HL-60 (cell line): ENCODE results near the gene FSIP1.

Experiments used
- DNase-seq, 2 experiments: peaks; one replicate each; pipeline ENCODE4 v3.0.0-alpha.2; 2010 to 2020; ENCODE audit warnings: low read depth in 1 of 2, low spot score in 1 of 2
- H3K27ac ChIP-seq: fragments of 250-450 bp; sonication (Bioruptor Pico); replicated peaks from 2 replicates; pipeline ENCODE4 v1.5.1; 2020; ENCODE audit warnings: mild to moderate bottlenecking, moderate library complexity
- H3K27me3 ChIP-seq: fragments of 250-450 bp; sonication (Bioruptor Pico); 2 replicates; pipeline ENCODE4 v1.5.1; 2021; ENCODE audit warnings: mild to moderate bottlenecking, moderate library complexity; ENCODE audit not compliant: insufficient read depth, poor library complexity, severe bottlenecking
- H3K4me3 ChIP-seq: replicated peaks from 2 replicates; pipeline ENCODE4 v1.5.1; 2011; ENCODE audit warnings: mild to moderate bottlenecking, control low read depth, low read length; ENCODE audit not compliant: insufficient read depth
- GABPA ChIP-seq: IDR thresholded peaks from 2 replicates; pipeline ENCODE4 v1.6.1; 2012; ENCODE audit warnings: low read depth
- POLR2AphosphoS5 ChIP-seq: IDR thresholded peaks from 2 replicates; pipeline ENCODE4 v1.6.1; 2012; ENCODE audit warnings: low read depth
- SPI1 ChIP-seq: IDR thresholded peaks from 2 replicates; pipeline ENCODE4 v1.6.1; 2012; ENCODE audit warnings: low read depth, mild to moderate bottlenecking, borderline replicate concordance
- TF ChIP-seq, protein P1 (sequence below): IDR thresholded peaks from 2 replicates; pipeline ENCODE4 v1.6.1; 2012; ENCODE audit warnings: low read depth; ENCODE audit not compliant: insufficient replicate concordance
- TF ChIP-seq, protein P2 (sequence below): IDR thresholded peaks from one replicate; pipeline ENCODE4 v1.5.1; 2011; ENCODE audit warnings: low read length, control low read depth, inconsistent platforms; ENCODE audit not compliant: insufficient read depth

Gene FSIP1

DNA sequence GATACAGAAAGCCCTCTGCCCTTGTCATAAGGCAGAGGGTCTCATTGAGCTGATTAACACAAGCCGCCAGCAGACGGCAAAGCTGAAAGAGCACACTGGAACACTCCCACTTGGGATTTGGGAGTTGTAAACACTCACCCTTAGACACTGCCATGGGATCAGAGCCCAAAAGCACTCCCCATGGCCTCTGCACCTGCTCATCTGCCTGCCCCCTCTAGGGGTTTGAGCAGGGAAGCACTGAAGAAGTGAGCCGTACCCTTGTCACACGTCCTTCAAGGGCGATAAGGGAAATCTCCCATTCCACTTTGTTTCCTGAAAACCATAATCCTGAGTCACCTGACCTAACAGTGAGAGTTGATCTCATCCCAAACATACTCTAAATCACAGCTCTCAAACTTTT, 14.7 kb downstream of the FSIP1 start:
- no peak for TF ChIP-seq POLR2AphosphoS5
- TF ChIP-seq, protein P1, sequence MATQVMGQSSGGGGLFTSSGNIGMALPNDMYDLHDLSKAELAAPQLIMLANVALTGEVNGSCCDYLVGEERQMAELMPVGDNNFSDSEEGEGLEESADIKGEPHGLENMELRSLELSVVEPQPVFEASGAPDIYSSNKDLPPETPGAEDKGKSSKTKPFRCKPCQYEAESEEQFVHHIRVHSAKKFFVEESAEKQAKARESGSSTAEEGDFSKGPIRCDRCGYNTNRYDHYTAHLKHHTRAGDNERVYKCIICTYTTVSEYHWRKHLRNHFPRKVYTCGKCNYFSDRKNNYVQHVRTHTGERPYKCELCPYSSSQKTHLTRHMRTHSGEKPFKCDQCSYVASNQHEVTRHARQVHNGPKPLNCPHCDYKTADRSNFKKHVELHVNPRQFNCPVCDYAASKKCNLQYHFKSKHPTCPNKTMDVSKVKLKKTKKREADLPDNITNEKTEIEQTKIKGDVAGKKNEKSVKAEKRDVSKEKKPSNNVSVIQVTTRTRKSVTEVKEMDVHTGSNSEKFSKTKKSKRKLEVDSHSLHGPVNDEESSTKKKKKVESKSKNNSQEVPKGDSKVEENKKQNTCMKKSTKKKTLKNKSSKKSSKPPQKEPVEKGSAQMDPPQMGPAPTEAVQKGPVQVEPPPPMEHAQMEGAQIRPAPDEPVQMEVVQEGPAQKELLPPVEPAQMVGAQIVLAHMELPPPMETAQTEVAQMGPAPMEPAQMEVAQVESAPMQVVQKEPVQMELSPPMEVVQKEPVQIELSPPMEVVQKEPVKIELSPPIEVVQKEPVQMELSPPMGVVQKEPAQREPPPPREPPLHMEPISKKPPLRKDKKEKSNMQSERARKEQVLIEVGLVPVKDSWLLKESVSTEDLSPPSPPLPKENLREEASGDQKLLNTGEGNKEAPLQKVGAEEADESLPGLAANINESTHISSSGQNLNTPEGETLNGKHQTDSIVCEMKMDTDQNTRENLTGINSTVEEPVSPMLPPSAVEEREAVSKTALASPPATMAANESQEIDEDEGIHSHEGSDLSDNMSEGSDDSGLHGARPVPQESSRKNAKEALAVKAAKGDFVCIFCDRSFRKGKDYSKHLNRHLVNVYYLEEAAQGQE = no peak
- no peak for TF ChIP-seq GABPA
- TF ChIP-seq, protein P2, sequence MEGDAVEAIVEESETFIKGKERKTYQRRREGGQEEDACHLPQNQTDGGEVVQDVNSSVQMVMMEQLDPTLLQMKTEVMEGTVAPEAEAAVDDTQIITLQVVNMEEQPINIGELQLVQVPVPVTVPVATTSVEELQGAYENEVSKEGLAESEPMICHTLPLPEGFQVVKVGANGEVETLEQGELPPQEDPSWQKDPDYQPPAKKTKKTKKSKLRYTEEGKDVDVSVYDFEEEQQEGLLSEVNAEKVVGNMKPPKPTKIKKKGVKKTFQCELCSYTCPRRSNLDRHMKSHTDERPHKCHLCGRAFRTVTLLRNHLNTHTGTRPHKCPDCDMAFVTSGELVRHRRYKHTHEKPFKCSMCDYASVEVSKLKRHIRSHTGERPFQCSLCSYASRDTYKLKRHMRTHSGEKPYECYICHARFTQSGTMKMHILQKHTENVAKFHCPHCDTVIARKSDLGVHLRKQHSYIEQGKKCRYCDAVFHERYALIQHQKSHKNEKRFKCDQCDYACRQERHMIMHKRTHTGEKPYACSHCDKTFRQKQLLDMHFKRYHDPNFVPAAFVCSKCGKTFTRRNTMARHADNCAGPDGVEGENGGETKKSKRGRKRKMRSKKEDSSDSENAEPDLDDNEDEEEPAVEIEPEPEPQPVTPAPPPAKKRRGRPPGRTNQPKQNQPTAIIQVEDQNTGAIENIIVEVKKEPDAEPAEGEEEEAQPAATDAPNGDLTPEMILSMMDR = no peak
- no peak for TF ChIP-seq SPI1
- Histone ChIP-seq H3K4me3 (no peak overlapping the region), H3K27me3 (no peaks in the 10 kb centered on the region), H3K27ac (no peak overlapping the region)
- DNase-seq = no peak

DNA sequence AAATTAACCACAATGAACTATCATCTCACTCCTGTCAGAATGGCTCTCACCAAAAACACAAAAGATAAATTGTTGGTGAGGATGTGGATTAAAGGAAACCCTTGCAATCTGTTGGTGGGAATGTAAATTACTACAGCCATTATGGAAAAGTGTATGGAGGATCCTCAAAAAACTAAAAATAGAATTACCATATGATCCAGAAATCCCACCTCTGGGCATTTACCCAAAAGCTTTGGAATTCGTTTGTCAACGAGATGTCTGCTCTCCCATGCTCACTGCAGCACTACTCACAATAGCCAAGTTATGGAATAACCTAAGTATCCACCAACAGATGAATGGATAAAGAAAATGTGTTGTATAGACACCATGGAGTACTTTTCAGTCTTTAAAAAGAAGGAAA, 21.6 kb downstream of the FSIP1 start:
- no peak for DNase-seq
- no peak overlapping the region for H3K4me3 ChIP-seq
- no peak overlapping the region for H3K27ac ChIP-seq
- H3K27me3 ChIP-seq = no peaks in the 10 kb centered on the region
- TF ChIP-seq SPI1 (no peak), POLR2AphosphoS5 (no peak), GABPA (no peak)
- TF ChIP-seq, protein P1 = no peak
- TF ChIP-seq, protein P2 = no peak

DNA sequence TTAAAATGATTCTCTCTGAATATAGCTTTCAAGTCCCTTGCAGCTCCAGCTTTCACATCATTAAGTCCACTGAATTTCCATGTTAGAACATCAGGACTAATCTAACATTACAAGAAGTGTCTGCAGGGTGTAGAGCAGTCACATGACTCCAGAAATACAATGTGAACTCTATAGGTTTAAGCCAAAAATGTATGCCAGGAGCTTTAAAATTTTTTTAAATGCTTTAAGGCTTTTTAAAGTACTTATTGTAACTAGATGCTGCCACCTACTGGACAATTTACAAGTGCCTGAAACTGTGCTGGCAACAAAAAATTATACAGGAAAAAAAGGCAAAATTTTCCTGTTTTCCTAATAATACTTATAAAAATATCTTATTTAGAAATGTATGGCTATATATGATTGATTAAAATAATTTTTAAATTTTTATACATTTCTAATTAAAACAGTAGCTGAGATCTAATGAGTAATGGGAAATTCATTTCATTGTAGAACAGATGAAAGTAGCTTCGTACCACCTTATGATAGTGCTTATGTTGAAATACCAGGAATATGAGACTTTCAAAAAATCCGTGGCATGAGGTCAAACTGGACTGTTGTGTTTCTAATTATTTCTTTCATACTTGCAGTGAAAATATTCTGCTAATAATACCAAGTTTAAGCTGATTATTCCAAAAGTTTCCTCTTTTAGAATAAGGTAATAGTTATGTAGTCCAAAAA, 25.7 kb downstream of the FSIP1 start:
- DNase-seq = peak in 1 of 2 experiments; percentile 19
- no peak overlapping the region for H3K4me3 ChIP-seq
- TF ChIP-seq, protein P2 = peak; percentile 39
- no peak for TF ChIP-seq SPI1
- no peaks in the 10 kb centered on the region for H3K27me3 ChIP-seq
- no peak overlapping the region for H3K27ac ChIP-seq

DNA sequence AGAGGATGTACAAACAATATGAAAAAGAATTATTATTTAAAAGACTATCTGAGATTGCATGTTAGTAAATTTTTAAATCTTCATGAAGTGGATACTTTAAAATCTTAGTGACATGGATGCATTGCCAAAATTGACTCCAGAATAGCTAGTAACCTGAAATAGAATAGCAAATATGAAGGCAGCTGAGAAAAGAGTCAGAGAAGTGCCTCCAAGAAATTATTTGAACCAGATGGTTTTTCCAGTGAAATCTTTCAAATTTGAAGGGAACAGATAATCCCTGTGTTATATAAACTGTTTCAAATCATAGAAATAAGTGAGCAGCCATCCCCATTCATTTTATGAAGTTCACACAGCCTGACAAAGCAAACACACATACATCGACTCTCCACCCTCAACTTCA, 29.6 kb downstream of the FSIP1 start:
- Histone ChIP-seq H3K4me3 (no peak overlapping the region), H3K27me3 (no peaks in the 10 kb centered on the region), H3K27ac (no peak overlapping the region)
- DNase-seq = no peak
- TF ChIP-seq GABPA (no peak), POLR2AphosphoS5 (no peak), SPI1 (no peak)
- TF ChIP-seq, protein P2 = no peak
- TF ChIP-seq, protein P1 = no peak
